B cell (primary cell): Measurements from ENCODE around the gene ZBED4. TPM values are rescaled to one million over a fixed set of nuclear protein-coding genes. Genes with fewer than 3 reads are reported as not detected.

Experiments used
- ATAC-seq: fragments of 200-7000 bp; cut with Tn5 transposase; one replicate; pipeline ENCODE4 v1.10.0; 2021; ENCODE audit warnings: low read depth, mild to moderate bottlenecking, moderate number of reproducible peaks, moderate library complexity
- CTCF ChIA-PET: fragments of 350-600 bp; sonication (Branson Sonifier 250); formaldehyde crosslinking; loops from one replicate; lab custom pipeline; 2021; ENCODE audit warnings: antibody characterized with exemption, inconsistent platforms; lab: Charles Lee
- POLR2A ChIA-PET: fragments of 350-600 bp; sonication (Branson Sonifier 250); formaldehyde crosslinking; loops from one replicate; lab custom pipeline; 2021; ENCODE audit warnings: antibody characterized with exemption; lab: Charles Lee
- DNase-seq: peaks from one replicate; pipeline ENCODE4 v3.0.0; 2013
- H2AFZ ChIP-seq: 2 replicates; pipeline ENCODE4 v1.6.1; 2012; ENCODE audit warnings: mild to moderate bottlenecking, low read depth, low read length; ENCODE audit not compliant: insufficient read depth, poor library complexity, severe bottlenecking
- H3K27ac ChIP-seq, 2 donors: 1 replicate in 1 of 2; 2 replicates in 1 of 2; pipeline ENCODE4 v1.5.1; 2012 to 2013; ENCODE audit warnings: low read length in 2 of 2, mild to moderate bottlenecking in 2 of 2, moderate library complexity in 1 of 2
- H3K27me3 ChIP-seq, 4 experiments: fragments of 200-600 bp in 1 of 4; sonication (generic) in 1 of 4; replicated peaks in 1 of 4; 1 replicate in 2 of 4; 2 replicates in 2 of 4; pipeline versions ENCODE4 v1.6.1 to v1.7.0; 2013 to 2016; ENCODE audit warnings: low read length in 3 of 4, mild to moderate bottlenecking in 2 of 4, mixed read lengths in 1 of 4, moderate library complexity in 1 of 4; ENCODE audit not compliant: insufficient read depth in 4 of 4, control insufficient read depth in 3 of 4; ENCODE audit errors: control extremely low read depth in 1 of 4
- H3K36me3 ChIP-seq, 2 experiments: replicated peaks in 1 of 2; 1 replicate in 1 of 2; 2 replicates in 1 of 2; pipeline versions ENCODE4 v1.6.1 to v1.7.1; 2013; ENCODE audit warnings: low read length in 1 of 2; ENCODE audit not compliant: insufficient read depth in 2 of 2, control insufficient read depth in 1 of 2; ENCODE audit errors: control extremely low read depth in 1 of 2, extremely low read depth in 1 of 2
- H3K4me1 ChIP-seq, 2 donors: fragments of 200-600 bp in 1 of 2; sonication (generic) in 1 of 2; 1 replicate in 1 of 2; 2 replicates in 1 of 2; pipeline versions ENCODE4 v1.5.1 to v1.6.1; 2013 to 2017; ENCODE audit warnings: low read length in 2 of 2; ENCODE audit not compliant: control insufficient read depth in 2 of 2, insufficient read depth in 2 of 2
- H3K4me2 ChIP-seq: replicated peaks from 2 replicates; pipeline ENCODE3; 2012; ENCODE audit warnings: mild to moderate bottlenecking, low read depth, low read length; ENCODE audit not compliant: poor library complexity, severe bottlenecking
- H3K4me3 ChIP-seq, 5 experiments: fragments of 200-600 bp in 1 of 5; sonication (generic) in 1 of 5; 1 replicate in 3 of 5; 2 replicates in 2 of 5; pipeline versions ENCODE4 v1.5.1 to v1.7.0; 2011 to 2016; ENCODE audit warnings: low read length in 4 of 5, mild to moderate bottlenecking in 4 of 5, low read depth in 2 of 5, control low read depth in 1 of 5, moderate library complexity in 1 of 5; ENCODE audit not compliant: insufficient read depth in 1 of 5; ENCODE audit errors: control extremely low read depth in 1 of 5, extremely low read depth in 1 of 5
- H3K79me2 ChIP-seq: fragments of 200-600 bp; sonication (generic); one replicate; pipeline ENCODE4 v1.6.0; 2016; ENCODE audit warnings: low read length; ENCODE audit not compliant: control insufficient read depth, insufficient read depth
- H3K9ac ChIP-seq: fragments of 200-600 bp; sonication (generic); 2 replicates; pipeline ENCODE4 v1.6.1; 2017; ENCODE audit warnings: mild to moderate bottlenecking, low read length, moderate library complexity
- H3K9me3 ChIP-seq, 3 donors: one replicate each; pipeline versions ENCODE4 v1.6.1 to v1.7.1; 2013; ENCODE audit warnings: low read length in 2 of 3; ENCODE audit not compliant: control insufficient read depth in 2 of 3, insufficient read depth in 1 of 3; ENCODE audit errors: control extremely low read depth in 1 of 3
- H4K20me1 ChIP-seq: 2 replicates; pipeline ENCODE4 v1.6.0; 2012; ENCODE audit warnings: mild to moderate bottlenecking, low read length; ENCODE audit not compliant: insufficient read depth, control insufficient read depth, poor library complexity, severe bottlenecking
- H3K27ac Mint-ChIP-seq: one replicate; pipeline ENCODE4 v1.8.0; 2021; ENCODE audit warnings: mixed read lengths
- H3K27me3 Mint-ChIP-seq: one replicate; pipeline ENCODE4 v1.8.0; 2021; ENCODE audit warnings: mixed read lengths
- H3K4me1 Mint-ChIP-seq: one replicate; pipeline ENCODE4 v1.8.0; 2021; ENCODE audit warnings: mixed read lengths
- H3K4me3 Mint-ChIP-seq: one replicate; pipeline ENCODE4 v1.8.0; 2021; ENCODE audit warnings: mixed read lengths
- H3K9me3 Mint-ChIP-seq: one replicate; pipeline ENCODE4 v1.8.0; 2022; ENCODE audit warnings: mixed read lengths; ENCODE audit not compliant: insufficient read depth
- CTCF ChIP-seq: fragments of 200-600 bp; IDR thresholded peaks from one replicate; pipeline ENCODE4 v1.8.0; 2022; ENCODE audit warnings: antibody characterized with exemption, mild to moderate bottlenecking
- EZH2 ChIP-seq: IDR thresholded peaks from 2 replicates; pipeline ENCODE4 v1.6.1; 2012; ENCODE audit warnings: borderline replicate concordance, low read depth, mild to moderate bottlenecking, moderate library complexity, low read length; ENCODE audit not compliant: insufficient read depth, poor library complexity, severe bottlenecking
- WGBS: methylation state at CpG from one replicate; pipeline ENCODE4 v1.1.5; 2013; ENCODE audit warnings: missing lambda C conversion rate; ENCODE audit not compliant: insufficient coverage; 5-methylcytosine and 5-hydroxymethylcytosine counted together
- intact Hi-C: fragments of 100-400 bp; cut with micrococcal nuclease; formaldehyde crosslinking; loops from one replicate; pipeline ENCODE4 v1.10.0; 2022
- polyA plus RNA-seq: library from polyadenylated mRNA; depleted of rRNA; stranded (reverse); fragments of >200 nt; gene quantifications from 2 replicates; pipeline ENCODE4 v1.2.3, GENCODE V29; 2012
- total RNA-seq, 2 donors: library from RNA; stranded (reverse); fragments of 120-200 nt in 1 of 2; gene quantifications; 1 replicate in 1 of 2; 2 replicates in 1 of 2; pipeline versions ENCODE4 v1.2.3 to v1.2.4, GENCODE V29; 2013 to 2022

The ZBED4 gene
- total and polyA plus RNA-seq, 2 donors (not counting 1 experiment from before 2014, with no cell fraction given): 5.9 to 14.6 TPM

GRCh38 chr22:49850021-49850911, 3.4 kb upstream of the ZBED4 start:
- Histone ChIP-seq H3K4me2 (peak overlapping the region; percentile 91), H3K4me1 (peaks cover 30 to 41% of the 10 kb centered on the region in 2 donors), H3K4me3 (peak overlapping the region in 1 of 5 experiments; percentile 39), H3K9ac (peak overlapping the region; percentile 51), H4K20me1 (peaks cover 15% of the 10 kb centered on the region), H2AFZ (no peak overlapping the region), H3K27me3 (peaks cover 0 to 38% (median 19%) of the 10 kb centered on the region in 4 experiments), H3K36me3 (no peaks in the 10 kb centered on the region), H3K79me2 (peaks cover 11% of the 10 kb centered on the region), H3K9me3 (peaks cover 0 to 14% (median 0%) of the 10 kb centered on the region in 3 donors), H3K27ac (no peak overlapping the region)
- intact Hi-C loops: loop anchor here (5.0 kb wide), 2 partner anchors 122 to 342 kb away; no protein-coding TSS in a partner anchor
- H3K9me3 Mint-ChIP-seq: no peaks in the 10 kb centered on the region
- TF ChIP-seq CTCF (no peak), EZH2 (no peak)
- H3K4me3 Mint-ChIP-seq: peak overlapping the region; percentile 52
- H3K4me1 Mint-ChIP-seq: peaks cover 31% of the 10 kb centered on the region
- POLR2A ChIA-PET: interaction anchor here (0.6 kb wide), 1 partner anchor 10 kb away, joined by 3 read pairs; no protein-coding TSS in a partner anchor
- H3K27ac Mint-ChIP-seq: peak overlapping the region; percentile 50
- WGBS: 71% methylated on average over 30 of the region's 31 CpGs
- ATAC-seq (no peak), DNase-seq (no peak)
- peaks cover 35% of the 10 kb centered on the region for H3K27me3 Mint-ChIP-seq
- CTCF ChIA-PET: no interaction called here
